Stimulated activated naive B cell treated with anti-CD40 and anti-IgM and Interleukin-4, amounts not matched to agents 10 μg/mL and 1 μg/mL and 100 μg/mL, for 72 hours (primary cell): ENCODE measurements around the gene PTGER1.
"Not testable (repeated sequence)": the region's sequence is repeated elsewhere in the genome, so short reads cannot be mapped to it uniquely, and the experiment has no call there.

Source experiments
- ATAC-seq, 2 donors: fragments of 150-1000 bp; cut with Tn5 transposase; replicated peaks; 2 replicates each; pipeline ENCODE4 v1.10.0; 2021; ENCODE audit warnings: moderate library complexity in 1 of 2
- DNase-seq: peaks from one replicate; pipeline ENCODE4 v3.0.0; 2021
- H3K27ac Mint-ChIP-seq: one replicate; pipeline ENCODE4 v1.8.0; 2022; ENCODE audit warnings: mild to moderate bottlenecking, mixed read lengths
- H3K27me3 Mint-ChIP-seq, 2 donors: one replicate each; pipeline ENCODE4 v1.8.0; 2022; ENCODE audit warnings: mixed read lengths in 2 of 2
- H3K36me3 Mint-ChIP-seq, 2 donors: one replicate each; pipeline ENCODE4 v1.8.0; 2022; ENCODE audit warnings: mixed read lengths in 2 of 2, mild to moderate bottlenecking in 1 of 2
- H3K4me1 Mint-ChIP-seq, 2 donors: one replicate each; pipeline ENCODE4 v1.8.0; 2022; ENCODE audit warnings: mixed read lengths in 2 of 2, mild to moderate bottlenecking in 1 of 2
- H3K4me3 Mint-ChIP-seq, 2 donors: one replicate each; pipeline ENCODE4 v1.8.0; 2022; ENCODE audit warnings: mild to moderate bottlenecking in 2 of 2, mixed read lengths in 2 of 2, moderate library complexity in 1 of 2
- H3K9me3 Mint-ChIP-seq, 2 donors: one replicate each; pipeline ENCODE4 v1.8.0; 2022; ENCODE audit warnings: mixed read lengths in 2 of 2, mild to moderate bottlenecking in 1 of 2

The PTGER1 gene

DNA sequence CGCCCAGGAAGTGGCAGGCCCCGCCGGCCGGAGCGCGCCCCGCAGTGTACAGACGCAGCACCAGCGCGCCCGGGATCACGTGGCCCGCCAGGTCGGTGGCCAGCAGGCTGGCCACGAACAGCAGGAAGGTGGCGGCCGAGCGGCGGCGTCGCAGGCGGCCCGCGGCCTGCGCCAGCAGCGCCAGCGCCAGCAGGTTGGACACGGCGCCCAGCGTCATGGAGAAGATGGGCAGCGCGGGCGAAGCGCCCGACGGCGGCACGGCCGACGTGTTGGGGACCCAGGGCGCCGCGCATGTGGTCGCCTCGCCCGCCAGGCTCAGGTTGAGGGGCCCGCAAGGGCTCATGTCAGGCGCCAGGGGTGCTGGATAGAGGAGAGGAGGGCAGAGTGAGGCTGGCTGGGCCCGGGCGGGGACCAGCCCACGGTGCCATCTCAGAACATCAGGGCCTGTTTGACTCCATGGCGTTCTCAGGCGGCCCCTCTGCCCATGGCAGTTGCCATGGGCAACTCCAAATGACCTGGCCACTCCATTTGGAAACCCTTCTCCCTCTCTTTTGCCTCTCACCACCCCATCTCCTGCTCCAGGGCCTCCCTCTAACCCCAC is 1.1 kb downstream of the PTGER1 start:
- no peak for DNase-seq
- H3K27me3 Mint-ChIP-seq = peaks cover 39 to 53% of the 10 kb centered on the region in 2 donors
- peaks cover 33 to 37% of the 10 kb centered on the region in 2 donors for H3K36me3 Mint-ChIP-seq
- H3K4me1 Mint-ChIP-seq = peaks cover 28 to 46% of the 10 kb centered on the region in 2 donors
- H3K4me3 Mint-ChIP-seq = peak overlapping the region in 1 of 2 donors; percentile 42
- no peaks in the 10 kb centered on the region for H3K9me3 Mint-ChIP-seq
- no peak for ATAC-seq
- H3K27ac Mint-ChIP-seq = no peak overlapping the region

DNA sequence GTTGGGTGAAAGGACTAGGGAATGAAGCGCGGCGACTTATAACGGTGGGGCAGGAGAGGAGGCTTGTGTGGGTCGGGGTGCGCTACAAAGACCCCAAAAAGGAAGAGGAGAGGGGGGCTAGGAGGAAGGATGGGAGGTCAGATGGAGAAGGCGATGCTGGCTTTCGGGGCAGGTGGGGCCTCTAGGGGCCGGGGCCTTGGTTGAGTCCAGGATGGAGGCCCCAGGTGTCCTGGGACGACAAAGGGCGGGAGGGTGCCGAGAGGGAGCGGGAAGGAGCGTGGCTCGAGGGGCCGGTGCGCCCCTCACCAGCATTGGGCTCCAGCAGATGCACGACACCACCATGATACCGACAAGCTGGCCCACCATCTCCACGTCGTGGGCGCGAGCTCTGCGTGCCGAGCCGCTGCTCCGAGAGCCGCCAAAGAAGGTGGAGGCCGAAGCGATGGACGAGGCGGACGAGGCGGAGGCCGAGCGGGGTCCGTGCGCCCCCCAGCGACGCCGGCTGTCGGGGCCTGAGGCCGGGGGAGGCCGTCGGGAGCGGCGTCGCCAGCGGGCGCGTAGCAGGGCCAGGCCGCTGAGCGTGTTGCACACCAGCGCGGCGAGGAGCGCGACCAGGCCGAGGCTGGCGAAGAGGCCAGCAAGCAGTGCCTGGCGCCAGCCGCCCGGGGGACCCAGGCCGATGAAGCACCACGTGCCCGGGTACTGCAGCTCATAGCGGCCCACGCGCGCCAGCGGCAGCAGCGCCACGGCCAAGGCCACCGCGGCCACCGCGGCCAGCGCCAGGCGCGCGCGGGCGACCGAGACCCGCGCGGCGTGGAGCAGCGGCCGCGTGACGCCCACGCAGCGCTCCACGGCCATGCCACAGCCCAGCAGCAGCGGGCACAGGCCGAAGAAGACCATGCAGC is 1.8 kb downstream of the PTGER1 start:
- peaks cover 34 to 44% of the 10 kb centered on the region in 2 donors for H3K36me3 Mint-ChIP-seq
- peaks cover 28 to 46% of the 10 kb centered on the region in 2 donors for H3K4me1 Mint-ChIP-seq
- H3K4me3 Mint-ChIP-seq = peak overlapping the region; percentile 63 to 72
- DNase-seq (no peak), ATAC-seq (no peak)
- H3K9me3 Mint-ChIP-seq = no peaks in the 10 kb centered on the region
- H3K27me3 Mint-ChIP-seq = peaks cover 39 to 53% of the 10 kb centered on the region in 2 donors
- H3K27ac Mint-ChIP-seq = peak overlapping the region; percentile 59

DNA sequence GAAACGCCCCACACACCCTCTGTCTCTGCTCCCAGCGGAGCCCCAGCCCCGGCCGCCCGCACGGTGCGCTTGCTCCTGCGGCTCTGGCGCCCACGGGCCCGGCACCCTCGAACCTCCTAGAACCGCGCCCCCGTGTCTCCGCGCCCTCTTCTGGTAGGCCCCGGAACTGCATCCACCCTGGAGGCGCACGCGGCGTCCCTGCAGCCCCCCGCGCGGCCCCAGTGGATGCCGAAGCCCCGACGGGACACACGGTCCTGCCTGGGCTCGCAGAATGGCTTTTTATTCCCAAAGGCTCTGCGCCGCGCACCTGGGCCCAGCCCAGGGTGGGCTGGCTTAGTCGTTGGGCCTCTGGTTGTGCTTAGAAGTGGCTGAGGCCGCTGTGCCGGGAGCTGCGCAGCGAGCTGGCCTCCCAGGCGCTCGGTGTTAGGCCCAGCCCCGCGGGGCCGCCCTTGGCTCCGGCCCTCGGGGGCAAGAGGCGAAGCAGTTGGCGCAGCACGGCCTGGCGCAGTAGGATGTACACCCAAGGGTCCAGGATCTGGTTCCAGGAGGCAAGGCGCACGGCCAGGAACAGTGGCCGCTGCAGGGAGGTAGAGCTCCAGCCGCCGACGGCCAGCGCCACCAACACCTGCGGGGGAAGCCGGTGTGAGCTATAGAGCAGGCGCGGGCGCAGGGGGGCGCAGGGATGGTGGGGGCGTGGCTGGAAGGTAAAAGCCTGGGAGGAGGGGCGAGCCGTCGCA is 2.8 kb downstream of the PTGER1 start:
- ATAC-seq (peak; percentile 69 to 72), DNase-seq (peak; percentile 66)
- peaks cover 37 to 50% of the 10 kb centered on the region in 2 donors for H3K36me3 Mint-ChIP-seq
- peak overlapping the region; percentile 59 for H3K27ac Mint-ChIP-seq
- peak overlapping the region; percentile 63 to 72 for H3K4me3 Mint-ChIP-seq
- H3K9me3 Mint-ChIP-seq = no peaks in the 10 kb centered on the region
- H3K27me3 Mint-ChIP-seq = peaks cover 39 to 49% of the 10 kb centered on the region in 2 donors
- peaks cover 28 to 54% of the 10 kb centered on the region in 2 donors for H3K4me1 Mint-ChIP-seq

DNA sequence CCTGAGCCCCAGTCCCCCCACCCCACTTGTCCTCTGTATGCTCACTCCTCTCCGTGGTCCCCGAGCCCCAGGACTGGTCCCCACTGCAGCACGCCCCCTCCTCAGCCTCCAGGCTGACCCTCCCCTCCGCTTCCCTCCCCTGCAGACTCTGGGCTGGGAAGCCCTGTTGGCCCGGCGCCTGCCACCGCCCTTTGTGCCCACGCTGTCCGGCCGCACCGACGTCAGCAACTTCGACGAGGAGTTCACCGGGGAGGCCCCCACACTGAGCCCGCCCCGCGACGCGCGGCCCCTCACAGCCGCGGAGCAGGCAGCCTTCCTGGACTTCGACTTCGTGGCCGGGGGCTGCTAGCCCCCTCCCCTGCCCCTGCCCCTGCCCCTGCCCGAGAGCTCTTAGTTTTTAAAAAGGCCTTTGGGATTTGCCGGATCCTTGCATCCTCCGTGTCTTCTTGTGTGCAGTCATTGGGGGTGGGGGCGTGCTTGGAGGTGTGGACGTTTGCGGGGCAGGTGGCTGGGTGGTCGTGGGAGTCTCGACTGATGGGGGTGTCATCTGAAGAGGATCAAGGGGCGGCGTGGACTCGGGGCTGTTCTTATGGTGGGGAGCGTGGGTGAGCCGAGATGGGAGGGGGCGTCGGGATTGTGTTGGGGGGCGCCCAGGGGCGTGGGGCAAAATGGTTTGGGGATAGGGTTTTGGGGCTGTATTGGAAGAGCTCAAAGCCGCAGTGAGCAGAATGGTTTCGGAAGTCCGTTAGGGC is 3.5 kb downstream of the PTGER1 start:
- peaks cover 43 to 53% of the 10 kb centered on the region in 2 donors for H3K36me3 Mint-ChIP-seq
- H3K27ac Mint-ChIP-seq = peak overlapping the region; percentile 25
- peaks cover 27 to 56% of the 10 kb centered on the region in 2 donors for H3K4me1 Mint-ChIP-seq
- peaks cover 34 to 41% of the 10 kb centered on the region in 2 donors for H3K27me3 Mint-ChIP-seq
- DNase-seq = no peak
- H3K4me3 Mint-ChIP-seq = peak overlapping the region in 1 of 2 donors; percentile 51
- ATAC-seq = no peak
- no peaks in the 10 kb centered on the region for H3K9me3 Mint-ChIP-seq

DNA sequence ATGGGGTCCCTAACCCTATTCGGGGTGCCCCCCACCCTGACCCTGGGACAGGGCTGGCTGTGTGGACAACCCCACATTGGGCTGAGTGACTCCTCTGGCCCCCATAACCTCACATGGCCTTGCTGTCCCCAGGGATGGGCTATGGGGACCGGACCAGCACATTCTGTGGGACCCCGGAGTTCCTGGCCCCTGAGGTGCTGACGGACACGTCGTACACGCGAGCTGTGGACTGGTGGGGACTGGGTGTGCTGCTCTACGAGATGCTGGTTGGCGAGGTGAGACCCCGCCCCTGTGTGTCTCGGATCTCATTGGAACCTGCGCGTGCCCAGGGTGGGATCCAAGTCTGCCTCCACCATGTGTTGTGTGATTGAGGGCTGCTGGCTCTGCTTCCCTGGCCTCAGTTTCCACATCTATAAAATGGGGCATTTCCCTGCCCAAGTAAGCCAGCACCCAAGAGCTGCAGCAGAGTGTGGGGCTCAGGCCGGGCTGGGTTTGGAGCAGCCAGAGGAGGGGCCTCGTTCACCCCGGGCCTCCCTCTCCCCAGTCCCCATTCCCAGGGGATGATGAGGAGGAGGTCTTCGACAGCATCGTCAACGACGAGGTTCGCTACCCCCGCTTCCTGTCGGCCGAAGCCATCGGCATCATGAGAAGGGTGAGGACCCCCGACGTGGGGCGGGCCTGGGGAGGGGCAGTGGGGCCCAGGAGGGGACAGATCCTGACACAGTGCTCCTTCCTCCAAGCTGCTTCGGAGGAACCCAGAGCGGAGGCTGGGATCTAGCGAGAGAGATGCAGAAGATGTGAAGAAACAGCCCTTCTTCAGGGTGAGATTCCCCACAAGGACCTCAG is 4.9 kb downstream of the PTGER1 start:
- no peak for ATAC-seq
- H3K4me3 Mint-ChIP-seq = no peak overlapping the region
- H3K27me3 Mint-ChIP-seq = peaks cover 22 to 28% of the 10 kb centered on the region in 2 donors
- DNase-seq = no peak
- H3K4me1 Mint-ChIP-seq = peaks cover 19 to 44% of the 10 kb centered on the region in 2 donors
- peaks cover 50 to 59% of the 10 kb centered on the region in 2 donors for H3K36me3 Mint-ChIP-seq
- H3K27ac Mint-ChIP-seq = no peak overlapping the region
- H3K9me3 Mint-ChIP-seq = no peaks in the 10 kb centered on the region

DNA sequence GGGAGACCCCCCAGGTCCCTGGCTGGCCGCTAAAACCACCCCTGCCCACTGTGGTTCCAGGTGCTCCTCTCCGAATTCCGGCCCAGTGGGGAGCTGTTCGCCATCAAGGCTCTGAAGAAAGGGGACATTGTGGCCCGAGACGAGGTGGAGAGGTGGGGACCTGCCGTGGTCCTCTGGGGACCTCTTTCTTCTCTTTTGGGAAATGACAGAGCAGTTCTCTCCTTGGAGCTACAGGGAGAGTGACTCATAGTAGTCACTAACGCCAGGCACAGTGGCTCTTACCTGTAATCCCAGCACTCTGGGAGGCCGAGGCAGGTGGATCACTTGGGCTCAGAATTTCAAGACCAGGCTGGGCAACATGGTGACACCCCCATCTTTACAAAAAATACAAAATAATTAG is 7.3 kb downstream of the PTGER1 start:
- ATAC-seq (peak in 1 of 2 donors; percentile 51), DNase-seq (no peak)
- Mint-ChIP-seq H3K9me3 (no peaks in the 10 kb centered on the region), H3K27ac (no peak overlapping the region), H3K4me1 (peaks cover 7 to 24% of the 10 kb centered on the region in 2 donors), H3K36me3 (peaks cover 61 to 77% of the 10 kb centered on the region in 2 donors), H3K27me3 (peaks cover 5 to 7% of the 10 kb centered on the region in 2 donors), H3K4me3 (no peak overlapping the region)

DNA sequence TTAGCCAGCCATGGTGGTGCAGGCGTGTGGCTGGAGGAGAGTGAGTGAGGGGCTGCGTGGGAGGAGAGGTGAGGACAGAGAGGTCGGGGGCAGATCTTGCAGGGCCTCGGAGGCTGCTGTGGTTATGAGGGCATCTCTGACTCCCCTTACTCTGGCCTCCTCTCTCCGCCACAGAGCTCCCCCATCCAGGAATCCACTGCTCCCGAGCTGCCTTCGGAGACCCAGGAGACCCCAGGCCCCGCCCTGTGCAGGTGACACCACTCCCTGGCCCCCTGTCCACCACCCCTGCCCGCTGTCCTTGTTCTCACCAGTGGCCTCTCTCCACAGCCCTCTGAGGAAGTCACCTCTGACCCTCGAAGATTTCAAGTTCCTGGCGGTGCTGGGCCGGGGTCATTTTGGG is 7.8 kb downstream of the PTGER1 start:
- H3K36me3 Mint-ChIP-seq = peaks cover 66 to 77% of the 10 kb centered on the region in 2 donors
- no peak for ATAC-seq
- H3K9me3 Mint-ChIP-seq = no peaks in the 10 kb centered on the region
- H3K4me1 Mint-ChIP-seq = peaks cover 7 to 20% of the 10 kb centered on the region in 2 donors
- H3K27me3 Mint-ChIP-seq = peaks cover under 1 to 2% of the 10 kb centered on the region in 2 donors
- DNase-seq = no peak
- no peak overlapping the region for H3K4me3 Mint-ChIP-seq
- peak overlapping the region; percentile 47 for H3K27ac Mint-ChIP-seq

DNA sequence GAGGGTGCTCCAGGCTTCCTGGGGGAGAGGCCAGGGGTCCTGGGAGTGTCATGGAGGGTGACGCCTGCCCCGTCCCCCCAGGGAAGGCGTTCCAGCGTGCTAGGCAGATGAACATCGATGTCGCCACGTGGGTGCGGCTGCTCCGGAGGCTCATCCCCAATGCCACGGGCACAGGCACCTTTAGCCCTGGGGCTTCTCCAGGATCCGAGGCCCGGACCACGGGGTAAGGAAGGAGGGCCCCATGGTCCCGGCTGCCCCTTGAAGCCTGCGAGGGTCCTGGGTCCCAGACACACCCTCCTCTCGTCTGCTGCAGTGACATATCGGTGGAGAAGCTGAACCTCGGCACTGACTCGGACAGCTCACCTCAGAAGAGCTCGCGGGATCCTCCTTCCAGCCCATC is 11.4 kb downstream of the PTGER1 start:
- no peaks in the 10 kb centered on the region for H3K27me3 Mint-ChIP-seq
- H3K4me1 Mint-ChIP-seq = peaks cover 0 to 10% of the 10 kb centered on the region in 2 donors
- H3K36me3 Mint-ChIP-seq = peaks cover 49 to 56% of the 10 kb centered on the region in 2 donors
- ATAC-seq (no peak), DNase-seq (no peak)
- H3K9me3 Mint-ChIP-seq = no peaks in the 10 kb centered on the region
- no peak overlapping the region for H3K4me3 Mint-ChIP-seq
- peak overlapping the region; percentile 37 for H3K27ac Mint-ChIP-seq

DNA sequence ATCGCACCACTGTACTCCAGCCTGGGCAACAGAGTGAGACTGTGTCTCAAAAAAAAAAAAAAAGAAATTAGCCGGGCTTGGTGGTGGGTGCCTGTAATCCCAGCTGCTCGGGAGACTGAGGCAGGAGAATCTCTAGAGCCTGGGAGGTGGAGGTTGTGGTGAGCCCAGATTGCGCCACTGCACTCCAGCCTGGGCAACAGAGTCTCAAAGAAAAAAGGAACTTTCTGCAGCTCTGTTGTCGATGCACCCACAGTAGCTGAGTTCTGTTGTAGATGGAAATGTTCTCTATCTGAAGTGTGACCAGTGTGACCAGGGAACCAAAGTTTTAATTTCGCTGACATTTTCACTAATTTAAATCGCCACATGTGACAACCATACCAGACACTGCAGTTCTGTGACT is 12.8 kb downstream of the PTGER1 start:
- not testable (repeated sequence) for H3K27ac Mint-ChIP-seq, H3K4me3 Mint-ChIP-seq, H3K27me3 Mint-ChIP-seq, H3K9me3 Mint-ChIP-seq, DNase-seq, ATAC-seq, H3K4me1 Mint-ChIP-seq
- peaks cover 38 to 49% of the 10 kb centered on the region in 2 donors for H3K36me3 Mint-ChIP-seq

DNA sequence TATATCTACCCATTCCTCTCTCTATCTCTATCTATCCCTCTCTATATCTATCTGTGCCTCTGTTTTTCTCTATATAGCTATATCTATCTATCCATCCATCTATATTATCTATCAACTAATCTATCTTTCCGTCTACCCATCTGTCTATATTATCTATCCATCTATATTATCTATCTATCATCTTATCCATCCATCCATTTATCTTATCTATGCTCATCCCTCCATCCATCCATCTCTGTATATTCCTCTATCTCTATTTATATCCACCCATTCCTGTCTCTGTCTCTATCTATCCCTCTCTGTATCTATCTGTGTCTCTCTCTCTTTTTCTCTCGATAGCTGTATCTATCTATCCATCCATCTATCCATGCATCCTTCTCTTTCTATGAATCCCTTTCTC is 14.2 kb downstream of the PTGER1 start:
- H3K4me3 Mint-ChIP-seq = no peak overlapping the region
- no peak overlapping the region for H3K27ac Mint-ChIP-seq
- H3K9me3 Mint-ChIP-seq = no peaks in the 10 kb centered on the region
- peaks cover 28 to 40% of the 10 kb centered on the region in 2 donors for H3K36me3 Mint-ChIP-seq
- H3K27me3 Mint-ChIP-seq = no peaks in the 10 kb centered on the region
- no peaks in the 10 kb centered on the region for H3K4me1 Mint-ChIP-seq
- no peak for ATAC-seq
- DNase-seq = no peak

DNA sequence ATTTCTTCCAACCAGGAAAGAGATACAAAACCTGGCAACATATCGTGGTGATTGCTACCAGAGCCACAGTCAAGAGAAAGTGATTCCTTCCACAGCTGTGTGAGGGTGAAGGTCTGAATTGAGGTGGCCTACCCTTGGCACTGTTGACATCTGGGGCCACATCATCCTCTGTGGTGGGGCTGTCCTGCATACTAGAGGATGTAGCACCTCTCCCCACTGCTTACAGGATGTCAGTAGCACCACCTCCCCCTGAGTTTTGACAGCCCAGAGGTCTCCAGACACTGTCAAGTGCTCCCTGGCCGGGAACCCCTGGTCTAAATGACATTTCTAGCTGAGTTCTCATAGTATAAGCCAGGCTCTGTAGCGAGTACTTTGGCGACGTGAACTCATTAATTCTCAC is 15.5 kb downstream of the PTGER1 start:
- Mint-ChIP-seq H3K4me3 (no peak overlapping the region), H3K36me3 (peaks cover 30 to 46% of the 10 kb centered on the region in 2 donors), H3K4me1 (no peaks in the 10 kb centered on the region), H3K9me3 (no peaks in the 10 kb centered on the region), H3K27me3 (no peaks in the 10 kb centered on the region), H3K27ac (peak overlapping the region; percentile 49)
- DNase-seq (no peak), ATAC-seq (peak in 1 of 2 donors; percentile 36)

DNA sequence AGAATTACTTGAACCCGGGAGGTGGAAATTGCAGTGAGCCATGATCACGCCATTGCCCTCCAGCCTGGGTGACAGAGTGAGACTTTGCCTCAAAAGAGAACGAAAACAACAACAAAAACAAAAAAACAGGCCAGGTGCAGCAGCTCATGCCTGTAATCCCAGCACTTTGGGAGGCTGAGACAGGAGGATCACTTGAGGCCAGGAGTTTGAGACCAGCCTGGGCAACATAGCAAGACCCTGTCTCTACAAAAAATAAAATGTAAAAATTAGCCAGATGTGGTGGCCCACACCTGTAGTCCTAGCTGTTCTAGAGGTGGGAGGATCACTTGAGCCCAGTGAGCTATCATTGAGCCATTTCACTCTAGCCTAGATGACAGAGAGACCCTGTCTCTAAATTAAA is 22.9 kb downstream of the PTGER1 start:
- H3K36me3 Mint-ChIP-seq = peaks cover 39 to 56% of the 10 kb centered on the region in 2 donors
- H3K27ac Mint-ChIP-seq, H3K4me3 Mint-ChIP-seq, H3K27me3 Mint-ChIP-seq, H3K4me1 Mint-ChIP-seq, DNase-seq, ATAC-seq, H3K9me3 Mint-ChIP-seq: not testable (repeated sequence)

DNA sequence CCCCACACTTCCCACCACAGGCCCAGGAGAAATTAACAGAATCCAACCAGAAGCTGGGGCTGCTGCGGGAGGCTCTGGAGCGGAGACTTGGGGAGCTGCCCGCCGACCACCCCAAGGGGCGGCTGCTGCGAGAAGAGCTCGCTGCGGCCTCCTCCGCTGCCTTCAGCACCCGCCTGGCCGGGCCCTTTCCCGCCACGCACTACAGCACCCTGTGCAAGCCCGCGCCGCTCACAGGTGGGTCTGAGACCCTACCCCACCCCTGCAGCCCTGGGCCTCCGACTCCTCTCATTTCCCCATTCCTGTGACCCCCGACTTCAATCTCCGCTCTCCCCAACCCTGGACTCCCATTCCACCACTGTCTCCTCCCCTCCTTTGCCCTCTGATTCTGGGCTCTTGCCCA is 24.3 kb downstream of the PTGER1 start:
- DNase-seq (no peak), ATAC-seq (no peak)
- H3K4me3 Mint-ChIP-seq = no peak overlapping the region
- H3K36me3 Mint-ChIP-seq = peaks cover 51 to 67% of the 10 kb centered on the region in 2 donors
- H3K27me3 Mint-ChIP-seq = no peaks in the 10 kb centered on the region
- no peak overlapping the region for H3K27ac Mint-ChIP-seq
- H3K9me3 Mint-ChIP-seq = peaks cover 0 to 7% of the 10 kb centered on the region in 2 donors
- peaks cover 5 to 6% of the 10 kb centered on the region in 2 donors for H3K4me1 Mint-ChIP-seq
